NCI-H82 (cell line): ENCODE results near the gene SEMA3F.

Experiments
- DNase-seq: peaks from one replicate; lab custom pipeline; 2025; lab: John Stamatoyannopoulos, UW

SEMA3F gene

GRCh38 chr3:50235716-50236483 is 80.8 kb downstream of the SEMA3F start, which contains the start of gene GNAI2:
TSS of gene GNAI2 (plus strand) at chr3:50236204. CDS start at chr3:50236336, 132 bp downstream.
- peak; percentile 99 for DNase-seq

- no peak for DNase-seq
Observed at GRCh38 chr3:50236484-50237132, 81.5 kb downstream of the SEMA3F start.

GRCh38 chr3:50237133-50237651 is 82.1 kb downstream of the SEMA3F start:
- peak; percentile 66 for DNase-seq

- peak; percentile 37 for DNase-seq
Observed at GRCh38 chr3:50237754-50238548, 82.8 kb downstream of the SEMA3F start.

DNA sequence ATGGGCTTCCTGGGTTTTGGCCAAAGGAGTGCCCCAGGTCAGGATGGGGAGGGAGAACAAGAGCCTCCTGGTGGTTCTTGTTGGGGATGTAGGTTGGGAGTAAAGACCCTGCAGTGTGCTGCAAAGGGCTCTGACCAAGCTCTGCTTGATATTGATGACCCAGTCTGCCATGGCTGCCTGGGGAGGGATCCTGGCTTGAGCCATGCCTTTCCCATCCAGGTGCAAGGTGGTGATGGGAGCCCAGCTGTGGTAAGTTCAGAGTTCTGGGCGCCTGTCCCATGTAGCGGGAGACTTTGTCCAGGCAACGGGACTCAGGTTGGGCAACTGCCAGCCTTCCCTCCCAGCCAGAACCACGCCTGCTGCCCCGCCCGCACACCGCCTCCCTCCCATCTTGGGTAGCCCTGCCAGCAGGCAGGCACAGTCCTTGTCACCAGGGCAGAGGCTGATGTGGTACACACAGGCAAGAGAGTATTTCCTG is 83.5 kb downstream of the SEMA3F start:
- no peak for DNase-seq
